Measurements from ENCODE around the gene OSBPL6.

The OSBPL6 gene

GRCh38 chr2:178448968-178449661 is 254.8 kb downstream of the OSBPL6 start:
- DNase-seq (ENCODE audit: low read depth): no peak

DNA sequence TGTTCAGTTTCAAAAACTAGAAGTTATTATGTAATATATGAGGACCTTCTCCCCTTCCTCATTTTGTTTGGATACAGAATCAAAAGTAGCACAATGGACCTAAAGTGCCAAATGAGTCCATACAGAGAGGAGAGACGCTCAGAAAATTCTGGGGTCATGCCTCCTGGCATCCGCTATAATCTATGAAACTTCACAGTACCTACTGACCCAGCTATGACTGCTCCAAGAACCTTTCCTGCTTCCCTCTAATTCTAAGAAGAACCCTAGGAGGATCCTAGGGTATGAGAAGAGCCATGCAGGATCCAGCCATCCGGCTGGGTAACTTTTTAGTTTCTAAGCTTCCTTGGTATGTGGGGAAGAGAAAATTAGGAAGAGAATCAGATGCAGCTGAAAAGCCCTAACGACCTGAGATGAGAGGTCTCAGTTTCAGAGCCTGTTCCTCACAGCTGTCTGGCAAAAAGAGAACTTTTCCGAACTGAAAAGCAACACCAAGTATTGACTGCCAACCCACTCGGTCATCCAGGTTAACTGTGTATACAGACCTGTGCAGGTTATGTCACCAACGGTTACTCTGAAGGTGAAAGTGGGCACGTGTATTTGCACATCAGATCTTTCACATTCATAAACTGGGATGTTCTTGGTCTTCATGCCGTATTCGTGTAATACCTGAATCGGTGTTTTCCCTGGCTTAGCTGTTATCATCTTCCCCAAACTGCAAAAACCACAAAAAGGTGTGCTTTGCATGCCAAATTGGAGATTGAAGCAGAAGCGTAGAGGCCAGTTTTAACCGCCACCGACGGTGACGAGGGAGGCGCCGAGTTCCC is 255.6 kb downstream of the OSBPL6 start:
- DNase-seq (ENCODE audit: low read depth): no peak

DNA sequence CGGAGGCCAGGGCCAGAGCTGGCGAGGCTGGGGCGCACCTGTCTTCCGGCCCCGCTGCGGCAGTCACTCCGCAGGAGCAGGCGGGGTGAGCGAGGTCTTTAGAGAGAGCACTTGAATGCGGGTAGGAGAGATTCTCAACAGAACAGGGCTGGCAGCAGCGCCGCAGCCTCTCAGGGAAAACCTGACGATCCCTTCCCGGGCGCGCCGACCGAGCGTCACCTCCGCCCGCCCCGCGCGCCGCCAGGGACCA is 256.1 kb downstream of the OSBPL6 start:
- peak; percentile 62 for DNase-seq (ENCODE audit: low read depth)

- peak; percentile 91 for DNase-seq (ENCODE audit: low read depth)
Measured at GRCh38 chr2:178450774-178451525, 256.6 kb downstream of the OSBPL6 start, which contains the start of the genes PJVK and PRKRA. PJVK (plus strand) TSS chr2:178451378; CDS start chr2:178453410, 2,032 bp downstream. PRKRA (minus strand) TSS chr2:178451175; CDS start chr2:178451030, 145 bp downstream.

DNA sequence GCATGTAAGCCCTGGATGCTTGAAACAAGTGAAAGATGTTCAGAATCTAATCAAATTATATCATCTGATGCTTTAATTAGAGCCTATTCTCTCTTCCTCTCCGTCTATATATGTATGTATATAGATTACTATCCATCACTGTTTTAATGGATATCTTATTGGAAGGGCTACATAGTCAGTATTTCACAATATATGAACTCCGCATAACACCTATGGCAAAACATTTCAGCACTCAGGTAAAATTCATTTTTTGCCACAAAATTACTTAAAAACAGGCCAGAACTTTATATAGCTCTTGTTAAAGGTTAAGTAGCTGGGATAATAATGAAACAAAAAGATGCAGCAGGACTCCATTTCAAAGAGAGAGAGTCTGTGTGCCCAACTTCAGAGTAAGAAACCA is 258.0 kb downstream of the OSBPL6 start:
- no peak for DNase-seq (ENCODE audit: low read depth)

All from activated gamma-delta T cell treated with anti-CD3 and anti-CD28 coated beads, Interleukin-2, amount 50 U/mL, for 16 hours (primary cell).